K562 (cell line): ENCODE measurements around the gene RNU6-9. TPM values are rescaled to one million over a fixed set of nuclear protein-coding genes. Genes with fewer than 3 reads are reported as not detected.

Experiments used
- ATF7 ChIP-seq: fragments of 450-650 bp; IDR thresholded peaks from 2 replicates; pipeline ENCODE4 v1.7.1; 2014; ENCODE audit warnings: mild to moderate bottlenecking, moderate library complexity
- C11orf30 ChIP-seq: fragments of 450-650 bp; IDR thresholded peaks from 2 replicates; pipeline ENCODE4 v1.6.1; 2016; ENCODE audit warnings: low read depth, mild to moderate bottlenecking
- CBX3 ChIP-seq, 2 experiments: IDR thresholded peaks; 1 replicate in 1 of 2; 2 replicates in 1 of 2; pipeline ENCODE4 v1.6.1; 2012; ENCODE audit warnings: inconsistent platforms in 2 of 2, low read length in 2 of 2, borderline replicate concordance in 1 of 2, control low read depth in 1 of 2
- CREB5 ChIP-seq: fragments of 250-450 bp; sonication (Bioruptor Pico); IDR thresholded peaks from 2 replicates; pipeline ENCODE4 v1.5.0; 2020; ENCODE audit warnings: mild to moderate bottlenecking
- E2F5 ChIP-seq: sonication (generic); formaldehyde crosslinking; IDR thresholded peaks from 2 replicates; pipeline ENCODE4 v1.8.0; 2022; ENCODE audit warnings: mild to moderate bottlenecking, missing genetic modification reagents
- HEY1 ChIP-seq: fragments of 250-450 bp; sonication (Bioruptor Pico); IDR thresholded peaks from 2 replicates; pipeline ENCODE4 v1.5.0; 2020; ENCODE audit warnings: mild to moderate bottlenecking, moderate library complexity, borderline replicate concordance
- SAP30 ChIP-seq: fragments of 200-600 bp; sonication (generic); IDR thresholded peaks from 2 replicates; pipeline ENCODE4 v1.6.1; 2012; ENCODE audit warnings: borderline replicate concordance, low read depth, mild to moderate bottlenecking, moderate library complexity, low read length, control low read depth, inconsistent platforms; ENCODE audit not compliant: insufficient read depth, poor library complexity, severe bottlenecking
- SUPT5H ChIP-seq: fragments of 450-650 bp; IDR thresholded peaks from 2 replicates; pipeline ENCODE4 v1.6.1; 2016
- TAF7 ChIP-seq: fragments of 450-650 bp; IDR thresholded peaks from 2 replicates; pipeline ENCODE4 v1.6.1; 2016; ENCODE audit warnings: missing genetic modification characterization, missing compliant biosample characterization
- TEAD2 ChIP-seq: fragments of 450-650 bp; IDR thresholded peaks from 2 replicates; pipeline ENCODE4 v1.6.1; 2016; ENCODE audit warnings: missing genetic modification characterization, control low read depth, missing compliant biosample characterization
- ZBTB33 ChIP-seq: sonication (generic); formaldehyde crosslinking; IDR thresholded peaks from 2 replicates; pipeline ENCODE4 v1.8.1; 2023; ENCODE audit warnings: mild to moderate bottlenecking, missing genetic modification reagents
- polyA plus RNA-seq, 8 experiments: library from polyadenylated mRNA; depleted of rRNA in 4 of 8; stranded (reverse) in 5 of 8; unstranded in 3 of 8; fragments of >200 nt; fragmentation: Nextera tagmentation in 2 of 8; fragmentation: Illumina TruSeq in 1 of 8; extraction: Ambion mirVana in 2 of 8; extraction: Trizol in 1 of 8; gene quantifications; 2 replicates each; pipeline versions ENCODE4 v1.2.1 to v1.2.3, GENCODE V29; 2011 to 2014; ENCODE audit warnings: inconsistent platforms in 1 of 8, missing spikeins in 1 of 8
- total RNA-seq, 7 experiments: library from RNA; depleted of rRNA in 6 of 7; stranded (reverse); fragments of >200 nt in 6 of 7; fragmentation: Illumina TruSeq in 2 of 7; extraction: Trizol in 2 of 7; gene quantifications; 2 replicates each; pipeline versions ENCODE4 v1.2.1 to v1.2.3, GENCODE V29; 2011 to 2021; ENCODE audit warnings: low replicate concordance in 1 of 7
- TF ChIP-seq, protein P1 (sequence below), 2 experiments: IDR thresholded peaks; 2 replicates each; pipeline ENCODE4 v1.6.1; 2011; ENCODE audit warnings: borderline replicate concordance in 1 of 2, control low read depth in 1 of 2, low read depth in 1 of 2, low read length in 1 of 2, mild to moderate bottlenecking in 1 of 2, mixed read lengths in 1 of 2, moderate library complexity in 1 of 2; ENCODE audit not compliant: insufficient read depth in 1 of 2, insufficient read length in 1 of 2, poor library complexity in 1 of 2, severe bottlenecking in 1 of 2; ENCODE audit errors: extremely low read depth in 1 of 2
- TF ChIP-seq, protein P2 (sequence below): fragments of 250-450 bp; sonication (Bioruptor Pico); IDR thresholded peaks from 2 replicates; pipeline ENCODE4 v1.4.0; 2020; ENCODE audit warnings: mild to moderate bottlenecking, moderate library complexity

RNU6-9 gene
- total and polyA plus RNA-seq, 9 of the 15 experiments (the other 6 are each of a cell fraction or from before 2014, with no cell fraction given) = not detected

DNA sequence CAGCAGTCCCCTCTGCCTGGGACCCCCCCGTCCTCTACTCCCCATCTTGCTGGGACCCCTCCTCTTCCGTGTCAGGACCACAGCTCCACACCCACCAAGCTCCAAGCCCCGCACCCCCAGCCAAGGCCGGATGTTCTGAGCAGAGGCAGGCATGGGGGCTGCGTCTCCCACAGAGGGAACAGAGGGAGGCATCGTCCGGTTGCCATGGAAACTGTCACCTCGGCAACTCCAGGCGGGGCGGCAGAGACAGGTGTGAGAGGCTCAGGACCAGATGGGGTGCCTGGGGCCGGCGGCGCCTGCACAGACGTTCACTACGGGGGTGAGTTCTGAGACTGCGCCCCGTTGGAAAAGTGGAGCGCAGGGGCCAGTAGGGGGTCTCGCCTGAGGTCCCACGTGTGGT is 5.4 kb downstream of the RNU6-9 start (continued):
- TF ChIP-seq CBX3 (IDR thresholded peaks at IDR 0.05; ENCODE audit: borderline replicate concordance in 1 of 2, low read length in 2 of 2) (no peak), ATF7 (no peak), ZBTB33 (peak; percentile 41; the same call in 1 of the 2 replicates), C11orf30 (no peak), TAF7 (tag) (no peak), TEAD2 (tag) (no peak), E2F5 (CRISPR knock-in tag) (no peak), CREB5 (CRISPR knock-in tag) (no peak), SUPT5H (0 out of 2 replicates have a peak, but pooled peaks have one; percentile 38), HEY1 (no peak), SAP30 (no peak)
- TF ChIP-seq, protein P1, sequence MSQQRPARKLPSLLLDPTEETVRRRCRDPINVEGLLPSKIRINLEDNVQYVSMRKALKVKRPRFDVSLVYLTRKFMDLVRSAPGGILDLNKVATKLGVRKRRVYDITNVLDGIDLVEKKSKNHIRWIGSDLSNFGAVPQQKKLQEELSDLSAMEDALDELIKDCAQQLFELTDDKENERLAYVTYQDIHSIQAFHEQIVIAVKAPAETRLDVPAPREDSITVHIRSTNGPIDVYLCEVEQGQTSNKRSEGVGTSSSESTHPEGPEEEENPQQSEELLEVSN (IDR thresholded peaks at IDR 0.05; ENCODE audit: borderline replicate concordance in 1 of 2, extremely low read depth in 1 of 2, insufficient read depth in 1 of 2, insufficient read length in 1 of 2, low read depth in 1 of 2, low read length in 1 of 2, poor library complexity in 1 of 2, severe bottlenecking in 1 of 2) = no peak
- TF ChIP-seq, protein P2, sequence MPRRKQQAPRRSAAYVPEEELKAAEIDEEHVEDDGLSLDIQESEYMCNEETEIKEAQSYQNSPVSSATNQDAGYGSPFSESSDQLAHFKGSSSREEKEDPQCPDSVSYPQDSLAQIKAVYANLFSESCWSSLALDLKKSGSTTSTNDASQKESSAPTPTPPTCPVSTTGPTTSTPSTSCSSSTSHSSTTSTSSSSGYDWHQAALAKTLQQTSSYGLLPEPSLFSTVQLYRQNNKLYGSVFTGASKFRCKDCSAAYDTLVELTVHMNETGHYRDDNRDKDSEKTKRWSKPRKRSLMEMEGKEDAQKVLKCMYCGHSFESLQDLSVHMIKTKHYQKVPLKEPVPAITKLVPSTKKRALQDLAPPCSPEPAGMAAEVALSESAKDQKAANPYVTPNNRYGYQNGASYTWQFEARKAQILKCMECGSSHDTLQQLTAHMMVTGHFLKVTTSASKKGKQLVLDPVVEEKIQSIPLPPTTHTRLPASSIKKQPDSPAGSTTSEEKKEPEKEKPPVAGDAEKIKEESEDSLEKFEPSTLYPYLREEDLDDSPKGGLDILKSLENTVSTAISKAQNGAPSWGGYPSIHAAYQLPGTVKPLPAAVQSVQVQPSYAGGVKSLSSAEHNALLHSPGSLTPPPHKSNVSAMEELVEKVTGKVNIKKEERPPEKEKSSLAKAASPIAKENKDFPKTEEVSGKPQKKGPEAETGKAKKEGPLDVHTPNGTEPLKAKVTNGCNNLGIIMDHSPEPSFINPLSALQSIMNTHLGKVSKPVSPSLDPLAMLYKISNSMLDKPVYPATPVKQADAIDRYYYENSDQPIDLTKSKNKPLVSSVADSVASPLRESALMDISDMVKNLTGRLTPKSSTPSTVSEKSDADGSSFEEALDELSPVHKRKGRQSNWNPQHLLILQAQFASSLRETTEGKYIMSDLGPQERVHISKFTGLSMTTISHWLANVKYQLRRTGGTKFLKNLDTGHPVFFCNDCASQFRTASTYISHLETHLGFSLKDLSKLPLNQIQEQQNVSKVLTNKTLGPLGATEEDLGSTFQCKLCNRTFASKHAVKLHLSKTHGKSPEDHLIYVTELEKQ (CRISPR knock-in tag) = no peak
